Activated T-cell treated with anti-CD3 and anti-CD28 coated beads, Interleukin-2, amount 50 U/mL, for 1 hour (primary cell): ENCODE data around the gene SFT2D1.
"Not testable (repeated sequence)": the region's sequence is repeated elsewhere in the genome, so short reads cannot be mapped to it uniquely, and the experiment has no call there.

ENCODE experiments used
- DNase-seq: peaks from one replicate; pipeline ENCODE4 v3.0.0-alpha.2; 2020

SFT2D1 gene

DNA sequence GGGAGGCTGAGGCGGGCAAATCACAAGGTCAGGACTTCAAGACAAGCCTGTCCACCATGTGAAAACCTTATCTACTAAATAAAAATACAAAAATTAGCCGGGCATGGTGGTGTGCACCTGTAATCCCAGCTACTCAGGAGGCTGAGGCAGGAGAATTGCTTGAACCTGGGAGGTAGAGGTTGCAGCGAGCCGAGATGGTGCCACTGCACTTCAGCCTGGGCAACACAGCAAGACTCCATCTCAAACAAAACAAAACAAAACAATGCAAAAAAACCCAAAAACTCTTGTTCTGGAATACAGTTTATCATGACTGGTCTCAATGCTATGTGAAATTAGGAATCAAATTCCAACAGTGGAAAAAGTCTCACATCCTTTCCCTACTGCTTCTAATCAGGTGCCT is 20.1 kb upstream of the SFT2D1 start:
- DNase-seq = not testable (repeated sequence)

DNA sequence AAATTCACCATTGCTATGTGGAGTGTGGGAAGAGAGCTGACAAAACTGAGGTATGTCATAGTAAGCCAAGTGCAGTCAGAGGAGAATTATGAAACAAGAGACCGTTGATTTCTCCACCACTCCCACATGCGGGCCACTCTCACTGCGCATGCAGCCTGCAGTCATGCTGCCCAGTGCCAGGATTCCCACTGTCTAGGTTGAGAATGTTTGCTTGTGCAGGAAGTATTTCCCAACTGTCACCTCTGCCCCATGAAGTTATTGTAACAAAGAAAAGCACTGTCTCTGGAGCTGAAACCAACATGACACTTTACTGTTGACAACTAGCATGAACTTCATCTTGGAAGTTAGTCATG is 18.7 kb upstream of the SFT2D1 start:
- no peak for DNase-seq

DNA sequence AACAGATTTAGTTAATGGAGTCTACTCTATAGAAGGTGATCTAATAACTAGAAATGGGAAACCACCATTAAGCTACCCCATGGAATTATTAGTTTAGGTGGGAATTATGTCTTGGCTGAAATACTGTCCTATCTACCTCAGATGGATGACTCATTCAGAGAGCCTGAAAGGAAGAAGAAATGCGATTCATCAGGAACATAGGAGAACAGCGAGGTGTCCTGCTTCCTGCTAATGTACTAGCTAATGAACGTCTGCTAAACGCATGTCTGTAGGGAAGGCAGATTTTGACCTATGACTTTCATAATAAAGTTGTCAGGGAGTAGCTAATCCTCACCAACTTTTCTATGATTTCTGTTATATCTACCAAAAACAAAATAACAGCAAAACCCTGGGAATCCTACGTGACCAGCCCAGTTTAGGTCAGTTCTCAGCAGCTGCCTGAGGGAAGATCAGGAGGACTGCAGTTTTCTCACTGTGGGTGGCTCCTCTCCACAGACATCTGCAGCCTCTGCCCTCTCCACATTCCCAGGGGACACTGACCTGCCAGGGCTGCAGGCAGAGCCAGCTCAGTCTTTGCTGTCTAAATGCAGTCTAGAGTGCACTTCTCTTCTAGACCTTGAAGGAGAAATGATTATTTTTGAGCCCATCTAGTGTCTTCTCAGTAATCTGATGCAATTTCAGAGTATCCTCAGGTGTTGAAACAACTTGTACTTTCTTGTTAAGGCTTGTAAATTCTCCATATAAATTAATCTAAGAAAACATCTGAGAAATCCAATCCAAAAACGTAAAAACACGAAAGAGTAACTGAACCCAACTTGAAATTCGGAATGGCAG is 18.1 kb upstream of the SFT2D1 start:
- no peak for DNase-seq

DNA sequence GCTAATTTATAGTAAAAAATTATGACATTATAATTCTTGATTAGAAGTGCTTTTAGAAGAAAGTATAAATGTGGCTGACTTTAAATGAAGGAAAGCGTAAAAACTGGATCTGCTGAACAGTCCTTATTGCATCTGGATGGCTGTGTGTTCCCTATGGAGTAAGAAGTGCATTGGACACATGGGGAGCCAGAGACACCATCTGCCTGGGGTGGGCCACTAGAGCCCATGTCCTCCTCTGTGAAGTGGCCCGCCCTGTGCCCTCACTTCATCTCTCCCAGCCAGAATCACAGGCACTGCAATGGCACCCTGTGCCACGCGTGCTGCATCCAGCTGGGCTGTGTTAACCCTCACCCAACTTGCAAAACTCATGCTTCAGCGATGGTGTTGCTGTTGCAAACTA is 13.2 kb upstream of the SFT2D1 start:
- DNase-seq = no peak

DNA sequence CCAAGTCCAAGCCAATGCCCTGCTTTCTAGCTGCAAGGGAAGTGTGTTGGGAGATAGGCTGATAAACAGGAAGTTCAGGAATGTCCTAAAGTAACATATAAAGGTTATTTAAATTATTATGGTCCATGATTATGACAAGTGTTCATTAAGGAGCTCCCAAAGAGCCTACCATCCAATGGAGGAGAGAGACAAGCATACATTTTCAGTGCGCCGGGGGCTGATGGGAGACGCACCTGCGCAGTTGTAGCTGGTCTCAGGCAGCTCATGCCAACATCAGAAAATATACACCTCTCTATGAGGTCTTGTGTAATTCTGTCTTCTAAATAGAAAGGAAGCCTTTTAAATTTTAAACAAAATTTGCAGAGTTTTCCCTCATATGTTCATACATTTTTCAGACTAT is 12.6 kb upstream of the SFT2D1 start:
- DNase-seq = no peak

DNA sequence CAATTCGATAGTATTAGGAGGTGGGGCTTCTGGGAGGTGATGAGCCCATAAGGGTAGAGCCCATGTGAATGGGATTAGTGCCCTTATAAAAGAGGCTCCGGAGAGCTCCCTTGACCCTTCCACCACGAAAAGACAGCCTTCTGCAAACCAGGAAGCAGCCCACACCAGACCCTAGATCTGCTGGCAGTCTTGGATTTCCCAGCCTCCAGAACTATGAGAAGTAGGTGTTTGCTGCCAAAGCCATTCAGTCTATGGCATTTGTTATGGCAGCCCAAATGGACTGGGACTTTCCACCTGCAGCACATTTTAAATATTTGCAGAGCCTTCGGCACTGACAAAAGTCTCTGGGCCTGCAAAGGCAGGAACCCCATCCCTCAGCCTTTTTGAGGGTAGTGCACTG is 11.8 kb upstream of the SFT2D1 start:
- no peak for DNase-seq

DNA sequence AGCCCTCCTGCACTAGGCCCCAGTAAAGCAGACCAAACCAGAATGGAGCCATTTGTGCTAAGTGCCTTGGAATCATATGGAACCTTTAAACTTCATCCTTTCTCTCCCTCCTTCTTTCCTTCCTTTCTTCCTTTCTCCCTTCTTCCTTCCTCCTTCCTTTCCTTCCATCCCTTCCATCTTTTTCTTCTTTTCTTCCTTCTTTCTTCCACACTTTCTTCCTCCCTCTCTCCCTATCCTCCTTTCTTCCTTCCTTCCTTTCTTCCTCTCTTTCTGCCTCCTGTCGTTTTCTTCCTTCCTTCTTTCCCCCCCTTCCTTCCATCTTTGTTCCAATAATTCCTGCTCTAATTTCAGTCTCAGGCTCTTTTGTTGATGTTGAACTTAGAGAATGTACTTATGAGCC is 11.2 kb upstream of the SFT2D1 start:
- DNase-seq = no peak

DNA sequence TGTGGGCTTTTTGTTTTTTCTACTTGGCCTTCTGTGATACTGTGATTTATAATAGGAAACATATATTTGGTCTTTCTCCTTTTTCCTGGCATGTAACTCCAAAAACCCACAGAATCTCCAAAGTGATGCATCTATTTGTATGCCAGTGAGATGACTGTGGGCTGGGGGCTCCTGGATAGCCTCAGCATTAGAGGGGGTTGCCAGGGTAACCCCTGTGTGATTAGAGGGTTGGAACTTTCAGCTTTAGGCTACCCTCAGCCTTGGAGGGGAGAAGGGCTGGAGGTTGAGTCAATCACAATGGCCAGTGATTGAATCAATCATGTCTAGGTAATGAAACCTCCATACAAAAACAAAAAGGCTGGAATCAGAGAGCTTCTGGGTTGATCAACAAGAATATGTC is 10.6 kb upstream of the SFT2D1 start:
- DNase-seq = no peak

DNA sequence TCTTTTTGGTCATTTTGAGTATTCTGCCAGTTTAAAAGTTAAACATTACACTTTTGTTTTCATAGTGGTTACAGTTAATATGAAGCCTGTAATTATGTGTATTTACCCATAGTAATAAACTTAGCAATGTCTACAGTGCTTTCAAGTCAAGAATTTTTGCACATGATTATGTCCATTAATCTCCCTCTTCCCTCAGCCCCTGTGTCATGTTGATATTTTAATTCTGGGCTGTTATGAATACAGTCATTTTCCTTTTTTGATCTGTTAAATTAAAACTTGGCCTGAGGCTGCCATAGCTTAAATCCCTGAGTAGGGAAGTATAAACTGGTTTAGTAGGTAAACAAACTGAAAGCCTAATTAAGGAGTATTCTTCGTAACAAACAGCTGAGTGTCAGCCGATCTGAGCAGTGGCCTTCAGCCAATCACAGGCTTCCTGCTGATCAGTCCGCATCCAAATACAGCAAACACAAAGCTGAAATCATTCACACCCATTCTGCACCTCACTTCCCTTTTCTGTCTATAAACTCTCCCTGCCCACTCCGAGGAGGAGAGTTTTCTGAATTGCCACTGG is 9.5 kb upstream of the SFT2D1 start:
- no peak for DNase-seq

DNA sequence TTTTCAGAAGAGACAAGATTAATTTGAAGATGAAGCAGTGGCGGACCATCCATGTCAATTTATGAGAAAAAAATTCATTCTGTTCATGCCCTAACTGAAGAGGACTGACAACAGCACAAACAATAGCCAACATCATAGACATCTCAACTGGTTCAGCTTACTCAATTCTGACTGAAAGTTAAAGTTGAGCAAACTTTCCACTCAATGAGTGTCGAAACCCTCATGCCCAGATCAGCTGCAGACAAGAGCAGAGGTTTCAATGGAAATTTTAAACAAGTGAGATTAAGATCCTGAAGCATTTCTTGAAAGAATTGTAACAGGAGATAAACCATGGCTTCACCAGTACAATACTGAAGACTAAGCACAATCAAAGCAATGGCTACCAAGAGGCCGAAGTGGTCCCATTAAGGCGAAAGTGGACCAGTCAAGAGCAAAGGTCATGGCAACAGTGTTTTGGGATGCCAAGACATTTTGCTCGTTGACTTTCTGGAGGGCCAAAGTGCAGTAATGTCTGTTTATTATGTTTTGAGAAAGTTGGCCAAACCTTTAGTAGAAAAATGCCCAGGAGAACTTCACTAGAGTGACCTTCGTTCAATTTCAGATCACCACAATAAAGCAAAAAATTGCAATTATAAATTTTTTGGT is 6.1 kb upstream of the SFT2D1 start:
- no peak for DNase-seq

DNA sequence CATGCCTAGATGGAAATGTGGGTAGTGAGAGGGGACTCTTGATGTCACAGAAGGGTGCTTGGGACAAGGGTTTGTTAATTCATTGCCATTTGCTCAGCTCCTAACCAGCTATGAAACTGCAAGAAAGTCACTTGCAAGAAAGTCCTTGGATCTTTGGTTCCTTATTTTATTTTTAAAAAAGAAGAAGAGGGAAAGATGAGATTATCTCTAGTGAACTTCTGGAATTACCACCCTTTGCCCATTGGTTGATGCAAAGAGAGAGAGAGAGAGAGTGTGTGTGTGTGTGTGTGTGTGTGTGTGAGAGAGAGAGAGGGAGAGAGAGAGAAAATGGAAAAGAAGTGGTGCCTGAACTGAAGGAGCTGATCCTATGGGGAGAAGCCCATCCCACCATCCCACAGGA is 4.6 kb upstream of the SFT2D1 start:
- no peak for DNase-seq

DNA sequence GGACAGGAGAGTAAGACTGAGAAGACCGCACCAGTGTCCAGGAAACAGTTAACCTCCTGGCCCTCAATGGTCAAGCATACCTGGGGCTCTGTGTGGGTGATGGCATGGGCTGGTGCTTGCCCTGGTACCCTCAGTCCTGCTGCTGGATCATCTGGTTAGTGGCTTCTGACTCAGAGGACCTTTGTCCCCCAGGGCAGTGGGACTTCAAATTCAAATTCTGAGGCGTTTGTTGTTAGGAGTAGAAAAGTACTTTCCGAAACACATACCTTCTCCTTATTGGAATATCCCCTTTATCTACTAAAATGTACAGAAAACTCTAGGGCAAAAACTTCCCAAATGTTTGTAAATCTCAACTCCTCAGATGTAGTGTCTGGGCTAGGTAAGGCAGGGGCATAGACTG is 4.1 kb upstream of the SFT2D1 start:
- DNase-seq = no peak

DNA sequence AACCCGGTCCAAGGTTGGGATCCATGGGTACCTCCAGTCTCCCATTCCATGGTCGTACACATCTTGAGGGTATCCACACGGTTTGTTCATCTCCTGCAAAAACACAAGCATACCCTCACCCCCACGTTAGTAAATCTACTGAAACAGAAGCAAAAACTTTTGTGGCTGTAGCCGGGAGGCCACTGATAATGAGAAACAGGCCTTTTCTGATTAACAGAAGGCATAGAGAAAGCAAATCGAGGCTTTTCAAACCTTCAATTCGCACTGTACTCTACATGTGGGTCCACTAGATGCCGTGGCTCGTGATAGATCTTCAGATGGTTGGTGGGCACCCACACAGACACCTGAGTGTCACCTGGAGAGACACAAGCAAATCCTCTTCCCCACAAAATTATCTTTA is 3.3 kb upstream of the SFT2D1 start:
- not testable (repeated sequence) for DNase-seq

DNA sequence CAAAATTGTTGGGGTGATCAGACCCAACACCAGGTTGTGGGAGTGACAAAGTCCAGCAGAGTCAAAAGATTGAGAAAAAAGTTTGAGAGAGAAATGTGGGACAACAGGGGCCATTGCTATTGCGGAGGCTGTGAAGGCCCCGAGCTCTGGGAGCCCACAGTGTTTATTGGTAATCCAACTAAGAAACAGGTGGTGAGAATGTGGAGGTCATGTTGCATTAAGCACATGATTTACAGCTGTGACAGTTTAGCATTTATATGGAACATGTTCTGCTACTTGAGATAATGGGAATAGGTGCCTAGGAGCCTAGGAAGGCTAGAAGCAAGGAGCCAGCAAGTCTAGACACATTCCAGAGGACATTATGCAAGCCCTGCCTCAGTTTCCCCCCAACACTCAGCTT is 2.6 kb upstream of the SFT2D1 start:
- not testable (repeated sequence) for DNase-seq

DNA sequence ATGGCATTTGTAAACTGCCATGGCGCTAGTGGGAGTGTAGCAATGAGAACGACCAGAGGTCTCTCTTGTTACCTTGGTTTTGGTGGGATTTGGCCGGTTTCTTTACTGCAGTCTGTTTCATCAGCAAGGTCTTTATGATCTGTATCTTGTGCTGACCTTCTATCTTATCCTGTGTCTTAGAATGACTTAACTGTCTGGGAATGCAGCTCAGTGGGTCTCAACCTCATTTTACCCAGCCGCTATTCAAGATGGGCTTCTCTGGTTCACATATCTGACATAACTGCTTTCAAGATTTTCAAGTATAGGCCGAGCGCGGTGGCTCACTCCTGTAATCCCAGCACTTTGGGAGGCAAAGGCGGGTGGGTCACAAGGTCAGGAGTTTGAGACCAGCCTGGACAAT is 1.9 kb upstream of the SFT2D1 start:
- DNase-seq = no peak

DNA sequence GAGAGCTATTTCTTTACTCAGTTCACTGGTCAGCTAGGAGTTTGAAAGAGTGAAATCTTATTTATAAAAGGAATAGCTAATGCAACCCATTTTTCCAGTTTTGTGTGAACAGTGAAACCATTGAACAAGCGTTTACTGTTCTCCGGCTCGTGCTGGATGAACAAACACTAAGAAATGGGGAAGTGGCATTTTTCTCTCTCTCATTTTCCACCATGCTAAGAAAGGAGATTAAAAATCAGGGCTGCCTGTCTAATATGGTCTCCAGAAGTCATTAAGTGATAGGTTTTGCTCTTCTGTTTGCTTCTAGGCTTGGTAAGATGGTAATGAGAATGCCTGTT is 774 bp upstream of the SFT2D1 start:
- DNase-seq = no peak

DNA sequence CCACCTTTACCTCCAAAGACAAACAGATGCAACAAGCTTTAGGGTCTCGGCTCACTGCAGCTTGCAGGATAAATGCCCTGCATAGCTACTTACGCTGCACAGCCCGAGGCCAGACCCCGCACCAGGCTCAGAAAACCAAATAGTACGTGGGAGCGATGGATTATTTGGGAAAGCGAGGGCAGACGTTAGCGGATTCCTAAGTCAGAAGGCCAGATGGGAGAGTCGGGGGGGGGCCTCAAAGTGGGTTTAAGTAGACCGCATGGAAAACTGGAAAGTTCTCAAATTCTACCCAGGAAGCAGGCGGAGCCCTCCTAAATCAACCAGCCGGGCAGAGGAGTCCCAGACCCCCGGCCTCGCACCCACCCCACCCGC is 382 bp downstream of the SFT2D1 start:
- peak; percentile 36 for DNase-seq

DNA sequence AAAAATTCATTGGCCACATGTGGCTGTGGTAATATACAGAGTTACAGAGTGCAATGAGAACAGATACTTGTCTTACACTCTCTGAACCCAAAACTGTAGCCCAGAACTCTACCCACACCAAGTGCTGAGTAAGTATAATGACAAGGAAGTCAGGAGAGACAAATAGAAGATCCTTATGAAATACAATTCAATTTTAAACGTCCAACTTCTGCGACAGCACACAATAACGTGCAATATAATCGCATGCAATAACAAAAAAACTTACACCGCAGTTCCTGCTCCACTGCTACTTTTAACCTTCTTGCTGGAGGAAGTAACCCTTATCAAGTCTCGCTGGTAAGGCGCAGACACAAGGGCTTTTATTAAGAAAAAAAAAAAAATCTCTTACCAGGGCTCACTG is 881 bp downstream of the SFT2D1 start:
- DNase-seq = no peak

DNA sequence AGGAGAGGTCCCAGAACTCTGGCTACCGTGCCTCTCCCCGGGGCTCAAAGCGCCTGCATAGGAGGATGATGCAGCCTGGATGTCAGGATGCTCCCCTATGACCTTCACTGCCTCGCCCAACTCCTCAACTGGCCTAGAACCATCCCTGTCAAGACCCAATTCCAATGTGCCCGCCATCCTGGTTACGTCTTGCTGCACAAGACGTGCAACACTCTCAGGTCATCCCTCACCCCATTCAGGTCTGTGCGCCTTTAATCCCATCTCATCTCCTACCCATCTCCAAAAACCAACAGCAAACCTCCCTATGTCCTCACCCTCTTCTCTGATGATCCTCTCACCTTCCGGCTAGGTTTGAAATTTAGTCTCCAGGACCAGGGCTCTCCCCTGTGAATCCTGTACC is 3.5 kb downstream of the SFT2D1 start:
- DNase-seq = no peak

DNA sequence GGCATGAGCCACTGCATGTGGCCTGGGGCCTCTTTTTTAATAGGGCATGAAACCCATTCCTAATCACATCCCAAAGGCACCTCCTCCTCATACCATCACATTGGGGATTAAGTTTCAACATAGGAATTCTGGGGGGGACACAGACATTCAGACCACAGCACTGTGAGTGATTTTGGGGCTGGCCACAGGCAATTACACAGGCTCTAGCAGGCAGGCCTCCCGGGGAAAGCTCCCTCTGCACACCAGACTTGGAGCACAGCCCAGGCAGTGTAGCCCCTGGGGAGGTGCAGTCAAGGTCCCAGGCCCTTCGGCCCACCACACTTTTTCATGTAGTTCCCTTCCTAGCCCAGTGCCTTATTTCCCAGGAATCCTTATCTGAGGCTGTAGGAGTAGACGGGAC is 5.5 kb downstream of the SFT2D1 start:
- no peak for DNase-seq

DNA sequence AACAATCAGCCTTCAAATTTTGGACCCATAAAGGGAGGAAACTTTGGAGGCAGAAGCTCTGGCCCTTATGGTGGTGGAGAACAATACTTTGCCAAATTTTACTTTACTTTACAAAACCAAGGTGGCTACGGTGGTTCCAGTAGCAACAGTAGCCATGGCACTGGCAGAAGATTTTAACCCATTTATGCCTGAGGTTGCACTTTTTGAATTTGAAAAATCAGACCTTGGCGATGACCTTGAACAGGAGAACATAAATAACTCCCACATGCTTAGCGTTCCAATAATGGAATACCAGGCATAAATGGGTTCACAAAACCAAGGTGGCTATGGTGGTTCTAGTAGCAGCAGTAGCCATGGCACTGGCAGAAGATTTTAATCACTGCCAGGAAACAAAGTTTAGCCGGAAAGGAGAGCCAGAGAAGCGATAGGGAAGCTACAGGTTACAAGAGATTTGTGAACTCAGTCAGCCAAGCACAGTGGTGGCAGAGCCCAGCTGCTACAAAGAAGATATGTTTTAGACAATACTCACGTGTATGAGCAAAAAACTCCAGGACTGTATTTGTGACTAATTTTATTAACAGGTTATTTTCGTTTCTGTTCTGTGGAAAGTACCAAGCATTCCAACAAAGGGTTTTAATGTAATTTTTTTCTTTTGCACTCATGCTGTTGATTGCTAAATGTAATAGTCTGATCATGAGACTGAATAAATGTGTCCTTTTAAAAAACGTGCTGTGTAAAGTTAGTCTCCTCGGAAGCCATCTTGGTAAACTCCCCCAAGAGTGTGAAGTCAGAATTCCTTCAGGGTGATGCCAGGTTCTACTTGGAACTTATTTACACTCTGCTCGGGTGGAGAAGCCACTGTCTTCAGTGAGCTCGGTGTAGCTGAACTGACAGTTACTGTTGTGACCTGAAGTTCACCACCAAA is 6.7 kb downstream of the SFT2D1 start:
- DNase-seq = no peak

DNA sequence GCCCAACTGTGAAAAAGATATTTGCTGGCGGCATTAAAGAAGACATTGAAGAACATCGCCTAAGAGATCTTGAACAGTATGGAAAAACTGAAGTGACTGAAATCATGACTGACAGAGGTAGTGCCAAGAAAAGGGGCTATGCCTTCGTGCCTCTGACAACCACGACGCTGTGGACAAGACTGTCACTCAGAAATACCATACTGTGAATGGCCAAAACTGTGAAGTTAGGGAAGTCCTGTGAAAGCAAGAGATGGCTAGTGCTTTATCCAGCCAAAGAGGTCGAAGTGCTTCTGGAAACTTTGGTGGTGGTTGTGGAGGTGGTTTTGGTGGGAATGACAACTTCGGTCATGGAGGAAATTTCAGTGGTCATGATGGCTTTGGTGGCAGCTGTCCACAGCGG is 7.5 kb downstream of the SFT2D1 start:
- DNase-seq = no peak

DNA sequence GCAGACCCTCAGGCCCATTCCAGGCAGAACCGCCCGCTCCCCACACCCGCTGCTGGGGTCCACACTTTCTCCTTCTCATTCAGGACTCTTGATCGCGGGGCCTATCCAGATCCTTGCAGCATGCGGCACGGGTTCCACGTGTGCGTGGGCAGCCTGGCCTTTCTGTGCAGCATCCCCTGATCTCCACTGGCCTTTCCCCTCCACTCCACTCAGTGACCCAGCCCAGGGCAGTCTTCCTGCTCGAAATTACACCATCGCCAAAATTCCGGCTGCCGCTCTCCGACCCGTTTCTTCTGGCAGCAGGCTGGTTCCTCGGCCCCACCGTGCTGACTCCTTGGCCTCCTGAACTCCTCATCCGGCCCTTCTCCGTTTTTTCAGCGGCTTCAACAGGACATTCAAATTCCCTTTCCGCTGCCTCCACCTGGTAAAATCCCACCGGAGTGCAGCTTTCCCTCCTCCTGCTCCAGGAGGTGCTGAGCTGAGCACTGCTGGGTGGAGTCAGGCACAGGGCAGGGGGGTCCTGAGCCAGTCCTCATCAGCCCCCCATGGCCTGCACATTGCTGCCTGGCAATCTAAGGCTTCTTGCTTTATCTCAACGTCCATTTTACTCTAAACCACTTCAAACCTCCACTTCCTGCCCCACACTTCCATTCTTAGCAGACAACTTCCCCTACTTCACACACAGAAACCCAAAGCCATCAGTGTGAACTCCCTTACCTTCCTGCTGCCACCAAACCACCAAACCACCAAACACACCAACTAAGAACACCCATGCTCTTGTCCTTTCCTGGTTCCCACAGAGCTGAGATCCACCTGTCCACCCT is 9.0 kb downstream of the SFT2D1 start:
- DNase-seq = no peak
